Measurements from ENCODE around the gene HLA-DQB2. TPM values are rescaled to one million over a fixed set of nuclear protein-coding genes. Genes with fewer than 3 reads are reported as not detected.
"Not testable (repeated sequence)": the region's sequence is repeated elsewhere in the genome, so short reads cannot be mapped to it uniquely, and the experiment has no call there.

The HLA-DQB2 gene
- total RNA-seq, 4 donors from 2014 or later: 63.7 to 89.1 (median 68.7) TPM

DNA sequence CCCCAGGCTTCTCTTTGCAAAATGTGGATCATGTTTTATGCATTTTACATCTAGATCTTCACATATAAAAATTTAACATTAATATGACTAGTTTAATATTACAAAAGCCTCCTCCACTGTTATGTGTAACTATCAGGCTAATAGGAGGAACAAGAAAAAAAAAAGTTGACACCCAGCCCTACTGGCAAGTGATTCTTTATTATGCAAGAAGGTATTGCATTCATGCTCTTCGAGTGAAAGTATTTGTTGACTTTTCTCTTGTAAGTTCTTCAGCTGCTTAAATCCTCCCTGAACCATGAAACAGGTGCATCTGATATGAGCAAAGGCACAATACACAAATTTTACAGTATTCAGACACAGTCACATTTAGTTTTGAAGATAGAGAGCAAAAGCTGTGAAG, 716 bp upstream of the HLA-DQB2 start:
- no peak overlapping the region for H3K4me3 ChIP-seq (ENCODE audit: low read depth, poor library complexity, severe bottlenecking)
- DNase-seq (ENCODE audit: low spot score in 2 of 2): no peak
- TF ChIP-seq, protein P1, sequence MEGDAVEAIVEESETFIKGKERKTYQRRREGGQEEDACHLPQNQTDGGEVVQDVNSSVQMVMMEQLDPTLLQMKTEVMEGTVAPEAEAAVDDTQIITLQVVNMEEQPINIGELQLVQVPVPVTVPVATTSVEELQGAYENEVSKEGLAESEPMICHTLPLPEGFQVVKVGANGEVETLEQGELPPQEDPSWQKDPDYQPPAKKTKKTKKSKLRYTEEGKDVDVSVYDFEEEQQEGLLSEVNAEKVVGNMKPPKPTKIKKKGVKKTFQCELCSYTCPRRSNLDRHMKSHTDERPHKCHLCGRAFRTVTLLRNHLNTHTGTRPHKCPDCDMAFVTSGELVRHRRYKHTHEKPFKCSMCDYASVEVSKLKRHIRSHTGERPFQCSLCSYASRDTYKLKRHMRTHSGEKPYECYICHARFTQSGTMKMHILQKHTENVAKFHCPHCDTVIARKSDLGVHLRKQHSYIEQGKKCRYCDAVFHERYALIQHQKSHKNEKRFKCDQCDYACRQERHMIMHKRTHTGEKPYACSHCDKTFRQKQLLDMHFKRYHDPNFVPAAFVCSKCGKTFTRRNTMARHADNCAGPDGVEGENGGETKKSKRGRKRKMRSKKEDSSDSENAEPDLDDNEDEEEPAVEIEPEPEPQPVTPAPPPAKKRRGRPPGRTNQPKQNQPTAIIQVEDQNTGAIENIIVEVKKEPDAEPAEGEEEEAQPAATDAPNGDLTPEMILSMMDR (IDR thresholded peaks at IDR 0.05): no peak
- TF ChIP-seq POLR2A (IDR thresholded peaks at IDR 0.05): no peak
- intact Hi-C loops (cut with DNase I; ENCODE audit: low total_unique reads): no loop called here
- WGBS, 2 donors: 17 to 25% methylated on average over 1 of the region's 1 CpG

DNA sequence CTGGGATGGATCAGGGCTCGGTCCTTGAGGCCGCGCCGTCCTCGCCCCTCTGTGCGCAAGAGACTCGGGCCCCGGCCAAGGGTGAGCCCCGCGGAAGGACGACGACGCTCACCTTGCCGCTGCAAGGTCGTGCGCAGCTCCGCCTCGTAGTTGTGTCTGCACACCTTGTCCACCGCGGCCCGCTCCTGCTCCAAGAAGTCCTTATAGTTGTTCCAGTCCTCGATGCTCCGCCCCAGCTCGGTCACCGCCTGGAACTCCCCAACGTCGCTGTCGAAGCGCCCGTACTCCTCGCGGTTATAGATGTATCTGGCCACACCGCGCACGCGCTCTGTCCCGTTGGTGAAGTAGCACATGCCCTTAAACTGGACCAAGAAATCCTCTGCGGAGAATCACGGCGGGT, 1.8 kb downstream of the HLA-DQB2 start:
- DNase-seq (ENCODE audit: low spot score in 2 of 2): no peak
- TF ChIP-seq, protein P1 (IDR thresholded peaks at IDR 0.05): no peak
- no peak for TF ChIP-seq POLR2A (IDR thresholded peaks at IDR 0.05)
- no peak overlapping the region for H3K4me3 ChIP-seq (ENCODE audit: low read depth, poor library complexity, severe bottlenecking)
- 69 to 75% methylated on average over 34 to 39 of the region's 40 CpGs for WGBS, 2 donors
- intact Hi-C loops (cut with DNase I; ENCODE audit: low total_unique reads): no loop called here

DNA sequence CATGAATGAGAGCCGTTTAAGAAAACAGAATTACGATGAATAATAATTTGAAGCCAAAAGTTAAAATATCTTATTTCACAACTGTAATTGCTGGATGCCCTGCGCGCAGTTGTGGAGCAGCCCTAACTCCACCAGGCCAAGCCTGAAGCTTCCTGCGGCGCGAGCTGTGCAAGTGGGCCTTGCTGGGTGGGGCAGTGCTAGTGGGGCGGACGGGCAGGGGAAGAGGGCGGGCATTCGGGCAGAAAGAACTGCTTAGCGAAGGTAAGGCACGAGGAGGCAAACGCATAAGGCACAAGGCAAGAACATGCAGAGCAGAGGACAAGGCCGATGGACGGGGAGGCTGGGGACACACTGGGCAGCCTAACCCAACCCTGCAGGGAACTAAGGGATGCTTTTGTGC, 2.3 kb downstream of the HLA-DQB2 start:
- no peak overlapping the region for H3K4me3 ChIP-seq (ENCODE audit: low read depth, poor library complexity, severe bottlenecking)
- DNase-seq (ENCODE audit: low spot score in 2 of 2): no peak
- intact Hi-C loops (cut with DNase I; ENCODE audit: low total_unique reads): no loop called here
- WGBS, 2 donors: 67 to 86% methylated on average over 16 of the region's 16 CpGs
- TF ChIP-seq, protein P1 (IDR thresholded peaks at IDR 0.05): no peak
- TF ChIP-seq POLR2A (IDR thresholded peaks at IDR 0.05): no peak

DNA sequence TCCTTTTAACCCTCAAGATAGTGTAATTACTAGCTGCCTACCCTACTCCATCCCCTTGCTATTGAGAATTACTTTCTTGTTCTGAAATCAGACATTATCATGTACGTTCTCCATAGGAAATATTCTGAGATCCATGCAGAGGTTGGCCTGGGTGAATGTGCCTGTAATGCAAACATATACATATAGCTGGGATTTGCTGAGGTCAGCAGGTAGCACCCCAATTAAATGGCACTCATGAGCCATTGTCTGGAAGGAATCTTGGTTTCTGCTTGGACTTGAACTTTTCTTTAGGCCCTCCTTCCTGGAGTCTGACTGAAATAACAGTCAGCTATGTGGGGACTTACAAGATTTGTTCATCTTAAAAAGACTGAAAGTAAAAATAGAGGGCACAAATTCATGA, 3.7 kb downstream of the HLA-DQB2 start:
- H3K4me3 ChIP-seq (ENCODE audit: low read depth, poor library complexity, severe bottlenecking): no peak overlapping the region
- intact Hi-C loops (cut with DNase I; ENCODE audit: low total_unique reads): no loop called here
- DNase-seq (ENCODE audit: low spot score in 2 of 2): no peak
- TF ChIP-seq, protein P1 (IDR thresholded peaks at IDR 0.05): no peak
- TF ChIP-seq POLR2A (IDR thresholded peaks at IDR 0.05): no peak
- 73 to 84% methylated on average over 1 of the region's 1 CpG for whole genome bisulfite sequencing, 2 donors

DNA sequence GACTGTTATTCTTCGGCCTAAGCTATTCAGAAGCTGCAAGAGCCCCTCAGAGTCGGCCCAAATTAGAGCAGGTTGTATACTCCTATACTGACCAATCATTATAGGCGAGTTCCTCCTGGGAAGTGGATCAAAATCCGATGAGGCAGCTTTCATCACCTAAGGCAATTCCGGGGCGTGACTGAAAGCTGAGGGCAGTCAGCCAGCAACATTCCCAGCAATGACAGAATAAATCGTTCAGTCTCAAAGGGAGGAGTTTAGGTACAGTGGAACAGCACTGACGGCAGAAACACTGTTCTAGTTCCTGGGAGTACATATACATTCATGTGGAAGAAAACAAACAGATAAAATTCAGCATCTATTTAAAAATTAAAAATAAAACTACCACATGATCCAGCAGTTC, 10.8 kb downstream of the HLA-DQB2 start:
- 27 to 28% methylated on average over 8 of the region's 8 CpGs for WGBS, 2 donors
- TF ChIP-seq POLR2A (IDR thresholded peaks at IDR 0.05): no peak
- TF ChIP-seq, protein P1 (IDR thresholded peaks at IDR 0.05): no peak
- intact Hi-C loops (cut with DNase I; ENCODE audit: low total_unique reads): no loop called here
- H3K4me3 ChIP-seq (ENCODE audit: low read depth, poor library complexity, severe bottlenecking): no peak overlapping the region
- DNase-seq (ENCODE audit: low spot score in 2 of 2): no peak

DNA sequence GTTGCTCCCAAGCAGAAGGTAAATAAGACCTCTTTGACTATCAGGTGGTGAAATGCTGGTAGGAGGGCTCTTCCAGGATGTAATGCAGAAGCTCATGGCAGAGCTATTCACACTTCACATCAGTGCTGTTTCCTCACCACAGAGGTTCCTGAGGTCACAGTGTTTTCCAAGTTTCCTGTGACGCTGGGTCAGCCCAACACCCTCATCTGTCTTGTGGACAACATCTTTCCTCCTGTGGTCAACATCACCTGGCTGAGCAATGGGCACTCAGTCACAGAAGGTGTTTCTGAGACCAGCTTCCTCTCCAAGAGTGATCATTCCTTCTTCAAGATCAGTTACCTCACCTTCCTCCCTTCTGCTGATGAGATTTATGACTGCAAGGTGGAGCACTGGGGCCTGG, 17.7 kb downstream of the HLA-DQB2 start:
- intact Hi-C loops (cut with DNase I; ENCODE audit: low total_unique reads); H3K4me3 ChIP-seq (ENCODE audit: low read depth, poor library complexity, severe bottlenecking); DNase-seq (ENCODE audit: low spot score in 2 of 2): not testable (repeated sequence)
- WGBS, 2 donors: 69 to 77% methylated on average over 1 of the region's 1 CpG
